A549 (cell line): Measurements from ENCODE around the gene KSR1. TPM values are rescaled to one million over a fixed set of nuclear protein-coding genes. Genes with fewer than 3 reads are reported as not detected.

Experiments used
- ATAC-seq, 2 experiments: fragments of 200-7000 bp in 1 of 2; fragments of >200 bp in 1 of 2; cut with Nextera tagmentation in 1 of 2; cut with Tn5 transposase in 1 of 2; 3 replicates each; pipeline versions ENCODE4 v1.8.0 to v1.9.1; 2018 to 2020; ENCODE audit warnings: mild to moderate bottlenecking in 1 of 2, moderate library complexity in 1 of 2
- CTCF ChIA-PET: fragments of 300-600 bp; sonication (Branson Sonifier 250); formaldehyde crosslinking; extraction: SDS; loops from one replicate; lab custom pipeline; 2021; ENCODE audit warnings: antibody characterized with exemption, inconsistent platforms; lab: Yijun Ruan, JAX
- POLR2A ChIA-PET: fragments of 350-600 bp; formaldehyde crosslinking; extraction: SDS; loops from one replicate; lab custom pipeline; 2021; ENCODE audit warnings: antibody characterized with exemption, inconsistent platforms; lab: Yijun Ruan, JAX
- DNase-seq, 2 experiments: peaks; one replicate each; pipeline versions ENCODE4 v3.0.0 to v3.0.0-alpha.2; 2011 to 2016; ENCODE audit warnings: low read depth in 1 of 2, low spot score in 1 of 2
- FAIRE-seq: peaks from 2 replicates; lab custom pipeline; 2011; peaks lifted over from hg19 to GRCh38; lab: Jason Lieb, UNC
- H3K27ac ChIP-seq, 2 experiments: fragments of >200 bp; sonication (Bioruptor Twin); formaldehyde crosslinking; 3 replicates each; pipeline ENCODE4 v1.5.1; 2016 to 2017
- H3K4me1 ChIP-seq: fragments of >200 bp; sonication (Bioruptor Twin); formaldehyde crosslinking; 3 replicates; pipeline ENCODE4 v1.6.1; 2016
- H3K4me2 ChIP-seq: fragments of >200 bp; sonication (Bioruptor Twin); formaldehyde crosslinking; 3 replicates; pipeline ENCODE4 v1.6.1; 2016
- H3K4me3 ChIP-seq: fragments of >200 bp; sonication (Bioruptor Twin); formaldehyde crosslinking; 3 replicates; pipeline ENCODE4 v1.5.1; 2016
- H3K9me3 ChIP-seq: fragments of >200 bp; sonication (Bioruptor Twin); formaldehyde crosslinking; 3 replicates; pipeline ENCODE4 v1.6.1; 2016
- BHLHE40 ChIP-seq: IDR thresholded peaks from 2 replicates; pipeline ENCODE4 v1.6.1; 2012; ENCODE audit warnings: low read depth, low read length, inconsistent platforms
- CBX2 ChIP-seq: fragments of 200-600 bp; sonication (generic); IDR thresholded peaks from 2 replicates; pipeline ENCODE4 v1.6.1; 2016; ENCODE audit warnings: low read depth, mild to moderate bottlenecking, borderline replicate concordance
- CBX8 ChIP-seq: fragments of 200-600 bp; sonication (generic); IDR thresholded peaks from 2 replicates; pipeline ENCODE4 v1.6.1; 2016
- CEBPB ChIP-seq, 2 experiments: fragments of >200 bp in 1 of 2; sonication (Bioruptor Twin) in 1 of 2; formaldehyde crosslinking in 1 of 2; IDR thresholded peaks; 2 replicates each; pipeline ENCODE4 v1.6.1; 2012 to 2016
- CHD2 ChIP-seq: fragments of 150-350 bp; IDR thresholded peaks from 2 replicates; pipeline ENCODE4 v1.6.1; 2014; ENCODE audit warnings: low read length; ENCODE audit not compliant: partially characterized antibody
- CHD4 ChIP-seq: fragments of 200-600 bp; sonication (generic); IDR thresholded peaks from 2 replicates; pipeline ENCODE4 v1.6.1; 2016; ENCODE audit warnings: antibody characterized with exemption, mild to moderate bottlenecking, borderline replicate concordance
- EHF ChIP-seq: fragments of 250-450 bp; sonication (Bioruptor Pico); IDR thresholded peaks from 2 replicates; pipeline ENCODE4 v1.5.0; 2020; ENCODE audit warnings: mild to moderate bottlenecking
- EHMT2 ChIP-seq: fragments of 200-600 bp; sonication (generic); IDR thresholded peaks from 2 replicates; pipeline ENCODE4 v1.6.1; 2016; ENCODE audit warnings: antibody characterized with exemption, low read depth, mild to moderate bottlenecking, moderate library complexity
- EP300 ChIP-seq, 2 experiments: fragments of >200 bp; sonication (Bioruptor Twin); formaldehyde crosslinking; IDR thresholded peaks; 2 replicates in 1 of 2; 3 replicates in 1 of 2; pipeline ENCODE4 v1.6.1; 2016 to 2017
- ESRRA ChIP-seq: fragments of 150-350 bp; IDR thresholded peaks from 2 replicates; pipeline ENCODE4 v1.6.1; 2014; ENCODE audit warnings: mild to moderate bottlenecking, low read length, borderline replicate concordance
- FOSL2 ChIP-seq, 2 experiments: fragments of 450-650 bp in 1 of 2; fragments of >200 bp in 1 of 2; sonication (Bioruptor Twin) in 1 of 2; formaldehyde crosslinking; IDR thresholded peaks; 2 replicates each; pipeline versions ENCODE4 v1.5.0 to v1.6.1; 2016 to 2020; ENCODE audit warnings: mild to moderate bottlenecking in 1 of 2, moderate library complexity in 1 of 2
- FOXS1 ChIP-seq: fragments of 250-450 bp; sonication (Bioruptor Pico); IDR thresholded peaks from 2 replicates; pipeline ENCODE4 v1.5.0; 2020; ENCODE audit warnings: mild to moderate bottlenecking, moderate library complexity
- HOXB5 ChIP-seq: fragments of 250-450 bp; sonication (Bioruptor Pico); IDR thresholded peaks from 2 replicates; pipeline ENCODE4 v1.5.0; 2020; ENCODE audit warnings: mild to moderate bottlenecking, moderate library complexity
- JUNB ChIP-seq: fragments of >200 bp; sonication (Bioruptor Twin); formaldehyde crosslinking; IDR thresholded peaks from 2 replicates; pipeline ENCODE4 v1.6.1; 2016
- MAFK ChIP-seq: fragments of 450-650 bp; IDR thresholded peaks from 2 replicates; pipeline ENCODE4 v1.6.1; 2014; ENCODE audit not compliant: partially characterized antibody
- MAZ ChIP-seq: fragments of 150-350 bp; IDR thresholded peaks from 2 replicates; pipeline ENCODE4 v1.6.1; 2014; ENCODE audit warnings: antibody characterized with exemption, low read depth, low read length, borderline replicate concordance
- NPAS2 ChIP-seq: fragments of 250-450 bp; sonication (Bioruptor Pico); IDR thresholded peaks from 2 replicates; pipeline ENCODE4 v1.8.0; 2022; ENCODE audit warnings: mild to moderate bottlenecking, moderate library complexity, borderline replicate concordance
- POLR2A ChIP-seq: IDR thresholded peaks from 2 replicates; pipeline ENCODE4 v1.6.1; 2012; ENCODE audit warnings: mild to moderate bottlenecking, low read length
- POLR2AphosphoS2 ChIP-seq: conservative IDR thresholded peaks from 2 replicates; pipeline ENCODE4 v1.6.1; 2012; ENCODE audit warnings: low read length, improper control_type of control experiment, inconsistent platforms
- RAD21 ChIP-seq, 2 experiments: fragments of >200 bp in 1 of 2; sonication (Bioruptor Twin) in 1 of 2; formaldehyde crosslinking in 1 of 2; IDR thresholded peaks in 1 of 2; conservative IDR thresholded peaks in 1 of 2; 2 replicates in 1 of 2; 3 replicates in 1 of 2; pipeline ENCODE4 v1.6.1; 2012 to 2018; ENCODE audit warnings: inconsistent platforms in 1 of 2
- RARB ChIP-seq: fragments of 250-450 bp; sonication (Bioruptor Pico); IDR thresholded peaks from 2 replicates; pipeline ENCODE4 v1.8.0; 2021; ENCODE audit warnings: mild to moderate bottlenecking, moderate library complexity
- SREBF2 ChIP-seq: fragments of 450-650 bp; IDR thresholded peaks from 2 replicates; pipeline ENCODE4 v1.6.1; 2014; ENCODE audit warnings: mild to moderate bottlenecking, moderate library complexity
- ZC3H11A ChIP-seq: fragments of 450-650 bp; IDR thresholded peaks from 2 replicates; pipeline ENCODE4 v1.6.1; 2014; ENCODE audit warnings: antibody characterized with exemption, mild to moderate bottlenecking
- ZNF302 ChIP-seq: fragments of 250-450 bp; sonication (Bioruptor Pico); IDR thresholded peaks from 2 replicates; pipeline ENCODE4 v1.9.0; 2021; ENCODE audit warnings: inconsistent platforms, mild to moderate bottlenecking, moderate library complexity
- WGBS: methylation state at CpG from one replicate; pipeline ENCODE4 v1.1.6; 2017; ENCODE audit errors: missing lambda C conversion rate; 5-methylcytosine and 5-hydroxymethylcytosine counted together
- polyA plus RNA-seq, 4 experiments: library from polyadenylated mRNA; depleted of rRNA in 3 of 4; stranded (reverse); fragments of >200 nt; fragmentation: RNase III in 1 of 4; extraction: RNeasy Plus Mini Kit Qiagen cat#74134 plus additional on column Dnase treatment in 1 of 4; gene quantifications; 2 replicates in 3 of 4; 3 replicates in 1 of 4; pipeline ENCODE4 v1.2.3, GENCODE V29; 2011 to 2017
- TF ChIP-seq, protein P1 (sequence below): fragments of 450-650 bp; IDR thresholded peaks from 2 replicates; pipeline ENCODE4 v1.6.1; 2014; ENCODE audit warnings: antibody characterized with exemption
- TF ChIP-seq, protein P2 (sequence below): fragments of >200 bp; sonication (Bioruptor Twin); formaldehyde crosslinking; IDR thresholded peaks from 3 replicates; pipeline ENCODE4 v1.6.1; 2016

KSR1 gene
- polyA plus RNA-seq, 2 of the 4 experiments (the other 2 are of a cell fraction), result 13.3 to 14.6 TPM

- FAIRE-seq, result no peak
- 93% methylated on average over 2 of the region's 2 CpGs for WGBS
- no peak overlapping the region for H3K4me2 ChIP-seq
- POLR2A ChIA-PET, result no interaction called here
- H3K9me3 ChIP-seq, result no peaks in the 10 kb centered on the region
- peaks cover 23% of the 10 kb centered on the region for H3K4me1 ChIP-seq
- H3K27ac ChIP-seq, result peak overlapping the region in 1 of 2 experiments; percentile 12; a peak in 1 of 6 replicates
- ATAC-seq, result no peak
- H3K4me3 ChIP-seq, result no peak overlapping the region
- TF ChIP-seq ZNF302, result no peak
- TF ChIP-seq POLR2A, result no peak
- no peak for TF ChIP-seq ZC3H11A
- TF ChIP-seq FOSL2 (IDR thresholded peaks at IDR 0.05), result no peak
- no peak for TF ChIP-seq FOSL2 (CRISPR knock-in tag; IDR thresholded peaks at IDR 0.05)
- TF ChIP-seq HOXB5, result no peak
- TF ChIP-seq CBX8, result no peak
- no peak for TF ChIP-seq MAZ
- no peak for TF ChIP-seq CHD4
- TF ChIP-seq, all 56 proteins: peak for 0
- no peak for DNase-seq
- CTCF ChIA-PET, result interaction anchor here (0.7 to 25.8 kb wide), 11 partner anchors 3 to 360 kb away, joined by 3 to 575 read pairs (median 8); partner anchors contain the start of gene KSR1
Measured at GRCh38 chr17:27595208-27595607, 139.0 kb downstream of the KSR1 start.

- ATAC-seq, result no peak
- TF ChIP-seq, protein P1, sequence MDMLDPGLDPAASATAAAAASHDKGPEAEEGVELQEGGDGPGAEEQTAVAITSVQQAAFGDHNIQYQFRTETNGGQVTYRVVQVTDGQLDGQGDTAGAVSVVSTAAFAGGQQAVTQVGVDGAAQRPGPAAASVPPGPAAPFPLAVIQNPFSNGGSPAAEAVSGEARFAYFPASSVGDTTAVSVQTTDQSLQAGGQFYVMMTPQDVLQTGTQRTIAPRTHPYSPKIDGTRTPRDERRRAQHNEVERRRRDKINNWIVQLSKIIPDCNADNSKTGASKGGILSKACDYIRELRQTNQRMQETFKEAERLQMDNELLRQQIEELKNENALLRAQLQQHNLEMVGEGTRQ, result no peak
- TF ChIP-seq CHD2, result no peak
- TF ChIP-seq, protein P2, sequence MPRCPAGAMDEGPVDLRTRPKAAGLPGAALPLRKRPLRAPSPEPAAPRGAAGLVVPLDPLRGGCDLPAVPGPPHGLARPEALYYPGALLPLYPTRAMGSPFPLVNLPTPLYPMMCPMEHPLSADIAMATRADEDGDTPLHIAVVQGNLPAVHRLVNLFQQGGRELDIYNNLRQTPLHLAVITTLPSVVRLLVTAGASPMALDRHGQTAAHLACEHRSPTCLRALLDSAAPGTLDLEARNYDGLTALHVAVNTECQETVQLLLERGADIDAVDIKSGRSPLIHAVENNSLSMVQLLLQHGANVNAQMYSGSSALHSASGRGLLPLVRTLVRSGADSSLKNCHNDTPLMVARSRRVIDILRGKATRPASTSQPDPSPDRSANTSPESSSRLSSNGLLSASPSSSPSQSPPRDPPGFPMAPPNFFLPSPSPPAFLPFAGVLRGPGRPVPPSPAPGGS, result no peak
- no peak for TF ChIP-seq NPAS2 (CRISPR knock-in tag)
- no peak for TF ChIP-seq FOXS1
- POLR2A ChIA-PET, result no interaction called here
- no peak for DNase-seq
- CTCF ChIA-PET, result interaction anchor here (0.7 to 25.8 kb wide), 10 partner anchors 3 to 359 kb away, joined by 3 to 575 read pairs (median 250); partner anchors contain the start of gene KSR1
- Histone ChIP-seq H3K4me2 (no peak overlapping the region), H3K4me3 (no peak overlapping the region), H3K4me1 (peaks cover 23% of the 10 kb centered on the region), H3K27ac (peak overlapping the region in 1 of 2 experiments; percentile 69; a peak in 2 of 6 replicates), H3K9me3 (no peaks in the 10 kb centered on the region)
- 92% methylated on average over 4 of the region's 4 CpGs for WGBS
- no peak for FAIRE-seq
Measured at GRCh38 chr17:27596096-27596495, 139.8 kb downstream of the KSR1 start.

GRCh38 chr17:27596566-27597187 is 140.4 kb downstream of the KSR1 start:
- Histone ChIP-seq H3K4me2 (no peak overlapping the region), H3K9me3 (no peaks in the 10 kb centered on the region), H3K4me1 (peaks cover 26% of the 10 kb centered on the region), H3K4me3 (no peak overlapping the region), H3K27ac (peak overlapping the region; percentile 13 to 69; a peak in 4 of 6 replicates)
- DNase-seq (no peak), FAIRE-seq (no peak), ATAC-seq (no peak)
- POLR2A ChIA-PET, result no interaction called here
- 81% methylated on average over 9 of the region's 9 CpGs for WGBS
- TF ChIP-seq ESRRA, result no peak
- no peak for TF ChIP-seq ZNF302
- TF ChIP-seq RARB (CRISPR knock-in tag), result no peak
- no peak for TF ChIP-seq CBX2
- TF ChIP-seq EHF, result no peak
- no peak for TF ChIP-seq NPAS2 (CRISPR knock-in tag)
- TF ChIP-seq, protein P1, result no peak
- TF ChIP-seq EHMT2, result no peak
- no peak for TF ChIP-seq CBX8
- TF ChIP-seq POLR2AphosphoS2, result no peak
- no peak for TF ChIP-seq CEBPB (IDR thresholded peaks at IDR 0.05)
- TF ChIP-seq ZC3H11A, result no peak
- no peak for TF ChIP-seq SREBF2
- TF ChIP-seq POLR2A, result no peak
- no peak for TF ChIP-seq EP300 (IDR thresholded peaks at IDR 0.05)
- TF ChIP-seq JUNB, result no peak
- no peak for TF ChIP-seq MAFK
- no peak for TF ChIP-seq BHLHE40
- no peak for TF ChIP-seq RAD21 (conservative IDR thresholded peaks at IDR 0.05 in 1 of 2, IDR thresholded peaks at IDR 0.05 in 1 of 2)
- CTCF ChIA-PET, result interaction anchor here (1.0 to 25.8 kb wide), 10 partner anchors 2 to 360 kb away, joined by 3 to 575 read pairs (median 250); partner anchors contain the start of gene KSR1
